ENCODE data around the gene NEMP2. TPM values are rescaled to one million over a fixed set of nuclear protein-coding genes. Genes with fewer than 3 reads are reported as not detected.

NEMP2 gene
- total and polyA plus RNA-seq, 2 of the 8 experiments (the other 6 are each of a cell fraction or from before 2014, with no cell fraction given) = 3.1 to 5.3 TPM

- TF ChIP-seq CEBPB (IDR thresholded peaks at IDR 0.05; ENCODE audit: low read depth, low read length) = no peak
- TF ChIP-seq PHF8 (conservative IDR thresholded peaks at IDR 0.05; ENCODE audit: low read depth, low read length) = no peak
These were observed 35.2 kb downstream of the NEMP2 start (continued) for GRCh38 chr2:190499273-190499672.

All from H1 (cell line).